Keratinocyte (primary cell): ENCODE data around the gene MMP21. TPM values are rescaled to one million over a fixed set of nuclear protein-coding genes. Genes with fewer than 3 reads are reported as not detected.

Experiments used
- DNase-seq: peaks from one replicate; pipeline ENCODE4 v3.0.0-alpha.2; 2011; ENCODE audit warnings: low read depth, missing footprints, low spot score
- FAIRE-seq: peaks from 2 replicates; lab custom pipeline; 2011; peaks lifted over from hg19 to GRCh38; lab: Jason Lieb, UNC
- H2AFZ ChIP-seq: 2 replicates; pipeline ENCODE4 v1.6.0; 2012; ENCODE audit warnings: low read length, control low read depth, inconsistent platforms; ENCODE audit not compliant: control insufficient read depth
- H3K27ac ChIP-seq: 2 replicates; pipeline ENCODE4 v1.5.1; 2011; ENCODE audit warnings: low read length; ENCODE audit not compliant: control insufficient read depth, insufficient read depth
- H3K27me3 ChIP-seq: 3 replicates; pipeline ENCODE4 v1.6.0; 2011; ENCODE audit warnings: low read length; ENCODE audit not compliant: control insufficient read depth, insufficient read depth; ENCODE audit errors: extremely low read depth
- H3K36me3 ChIP-seq, 2 experiments: 2 replicates in 1 of 2; 3 replicates in 1 of 2; pipeline ENCODE4 v1.5.1; 2011; ENCODE audit warnings: low read length in 2 of 2, mild to moderate bottlenecking in 1 of 2; ENCODE audit not compliant: control insufficient read depth in 2 of 2, insufficient read depth in 2 of 2; ENCODE audit errors: extremely low read depth in 1 of 2
- H3K4me1 ChIP-seq: 3 replicates; pipeline ENCODE4 v1.5.1; 2011; ENCODE audit warnings: low read length; ENCODE audit not compliant: control insufficient read depth, insufficient read depth; ENCODE audit errors: extremely low read depth
- H3K4me2 ChIP-seq: 3 replicates; pipeline ENCODE4 v1.6.0; 2011; ENCODE audit warnings: low read depth, low read length; ENCODE audit not compliant: control insufficient read depth, insufficient read depth; ENCODE audit errors: extremely low read depth
- H3K4me3 ChIP-seq, 3 experiments: fragments of 200-600 bp in 1 of 3; sonication (generic) in 1 of 3; 2 replicates in 2 of 3; 3 replicates in 1 of 3; pipeline ENCODE4 v1.5.1; 2011 to 2016; ENCODE audit warnings: low read length in 3 of 3, mild to moderate bottlenecking in 3 of 3, control low read depth in 2 of 3, inconsistent platforms in 1 of 3, low read depth in 1 of 3, mixed read lengths in 1 of 3, mixed run types in 1 of 3, moderate library complexity in 1 of 3; ENCODE audit not compliant: control insufficient read depth in 2 of 3, insufficient read depth in 2 of 3; ENCODE audit errors: extremely low read depth in 1 of 3
- H3K79me2 ChIP-seq: 2 replicates; pipeline ENCODE4 v1.6.0; 2012; ENCODE audit warnings: low read length; ENCODE audit not compliant: control insufficient read depth, insufficient read depth
- H3K9ac ChIP-seq: 3 replicates; pipeline ENCODE4 v1.6.0; 2011; ENCODE audit warnings: low read length; ENCODE audit not compliant: control insufficient read depth, insufficient read depth; ENCODE audit errors: extremely low read depth
- H3K9me1 ChIP-seq: 3 replicates; pipeline ENCODE4 v1.6.0; 2011; ENCODE audit warnings: low read length; ENCODE audit not compliant: control insufficient read depth, insufficient read depth; ENCODE audit errors: extremely low read depth
- H3K9me3 ChIP-seq: 2 replicates; pipeline ENCODE4 v1.5.1; 2012; ENCODE audit warnings: low read depth, low read length; ENCODE audit not compliant: control insufficient read depth
- H4K20me1 ChIP-seq: 3 replicates; pipeline ENCODE4 v1.6.0; 2011; ENCODE audit warnings: low read length; ENCODE audit not compliant: control insufficient read depth, insufficient read depth; ENCODE audit errors: extremely low read depth
- CTCF ChIP-seq, 3 experiments: IDR thresholded peaks in 1 of 3; conservative IDR thresholded peaks in 1 of 3; optimal IDR thresholded peaks in 1 of 3; 2 replicates in 2 of 3; 3 replicates in 1 of 3; pipeline versions ENCODE3 to v1.5.1; 2011; ENCODE audit warnings: low read length in 3 of 3, mild to moderate bottlenecking in 3 of 3, moderate library complexity in 2 of 3, control low read depth in 1 of 3, inconsistent platforms in 1 of 3; ENCODE audit not compliant: insufficient read depth in 2 of 3; ENCODE audit errors: extremely low read depth in 1 of 3
- EZH2 ChIP-seq: IDR thresholded peaks from one replicate; pipeline ENCODE4 v1.6.1; 2012; ENCODE audit warnings: inconsistent platforms, mild to moderate bottlenecking, low read length, moderate library complexity
- dilution Hi-C: fragments of 300-500 bp; cut with MboI; formaldehyde crosslinking; loops from one replicate; pipeline ENCODE4 v1.7.0; 2020; ENCODE audit warnings: low sequenced_read_pairs; ENCODE audit not compliant: extremely low pct_ligation_motif_present
- polyA plus RNA-seq, 5 experiments: library from polyadenylated mRNA; depleted of rRNA in 3 of 5; stranded (reverse) in 3 of 5; stranded (forward) in 1 of 5; unstranded in 1 of 5; fragments of >200 nt; gene quantifications; 1 replicate in 1 of 5; 2 replicates in 3 of 5; 3 replicates in 1 of 5; pipeline versions ENCODE4 v1.2.1 to v1.2.3, GENCODE V29; 2011 to 2012; ENCODE audit warnings: missing spikeins in 2 of 5, low read depth in 1 of 5, low replicate concordance in 1 of 5

The MMP21 gene
- polyA plus RNA-seq, 1 donor (not counting 4 experiments of a cell fraction or from before 2014, with no cell fraction given): not detected

GRCh38 chr10:125757742-125758141 lies 17.9 kb downstream of the MMP21 start:
- H3K79me2 ChIP-seq: no peaks in the 10 kb centered on the region
- H3K4me2 ChIP-seq: no peak overlapping the region
- H3K9me1 ChIP-seq: no peaks in the 10 kb centered on the region
- no peak for DNase-seq
- H3K27me3 ChIP-seq: no peaks in the 10 kb centered on the region
- no peak overlapping the region for H3K27ac ChIP-seq
- no peaks in the 10 kb centered on the region for H4K20me1 ChIP-seq
- no peak overlapping the region for H3K9ac ChIP-seq
- no peak overlapping the region for H3K4me3 ChIP-seq
- H2AFZ ChIP-seq: no peak overlapping the region
- TF ChIP-seq CTCF (optimal IDR thresholded peaks at IDR 0.05 in 1 of 3, IDR thresholded peaks at IDR 0.05 in 1 of 3, conservative IDR thresholded peaks at IDR 0.05 in 1 of 3; ENCODE audit: extremely low read depth in 1 of 3, insufficient read depth in 2 of 3, low read length in 3 of 3) (no peak), EZH2 (no peak)
- H3K36me3 ChIP-seq: peaks cover 19 to 21% of the 10 kb centered on the region in 2 experiments
- dilution Hi-C loops: no loop called here
- no peaks in the 10 kb centered on the region for H3K4me1 ChIP-seq
- FAIRE-seq: no peak
- no peaks in the 10 kb centered on the region for H3K9me3 ChIP-seq

- no peaks in the 10 kb centered on the region for H3K9me1 ChIP-seq
- H3K36me3 ChIP-seq: peaks cover 17 to 22% of the 10 kb centered on the region in 2 experiments
- no peak overlapping the region for H3K27ac ChIP-seq
- DNase-seq (no peak), FAIRE-seq (no peak)
- H3K4me1 ChIP-seq: no peaks in the 10 kb centered on the region
- no peaks in the 10 kb centered on the region for H4K20me1 ChIP-seq
- H3K27me3 ChIP-seq: no peaks in the 10 kb centered on the region
- no peak for TF ChIP-seq EZH2
- TF ChIP-seq CTCF (optimal IDR thresholded peaks at IDR 0.05 in 1 of 3, IDR thresholded peaks at IDR 0.05 in 1 of 3, conservative IDR thresholded peaks at IDR 0.05 in 1 of 3; ENCODE audit: extremely low read depth in 1 of 3, insufficient read depth in 2 of 3, low read length in 3 of 3): no peak
- no peak overlapping the region for H2AFZ ChIP-seq
- no peak overlapping the region for H3K4me3 ChIP-seq
- no peak overlapping the region for H3K4me2 ChIP-seq
- dilution Hi-C loops: no loop called here
- no peaks in the 10 kb centered on the region for H3K9me3 ChIP-seq
- no peaks in the 10 kb centered on the region for H3K79me2 ChIP-seq
- H3K9ac ChIP-seq: no peak overlapping the region
Measured at GRCh38 chr10:125756853-125757487, 18.7 kb downstream of the MMP21 start.
